H1 (cell line): ENCODE results near the gene ALPL. TPM values are rescaled to one million over a fixed set of nuclear protein-coding genes. Genes with fewer than 3 reads are reported as not detected.

Source experiments
- CTCF ChIA-PET: fragments of 300-600 bp; sonication (Branson Sonifier 250); formaldehyde crosslinking; loops from one replicate; lab custom pipeline; 2021; ENCODE audit not compliant: partially characterized antibody; lab: Charles Lee
- POLR2A ChIA-PET: fragments of 300-600 bp; sonication (Branson Sonifier 250); formaldehyde crosslinking; loops from one replicate; lab custom pipeline; 2021; ENCODE audit warnings: inconsistent platforms; ENCODE audit not compliant: partially characterized antibody; lab: Charles Lee
- DNase-seq, 2 experiments: peaks; one replicate each; pipeline versions ENCODE4 v3.0.0 to v3.0.0-alpha.2; 2010 to 2022; ENCODE audit warnings: low spot score in 2 of 2, low read depth in 1 of 2, mixed read lengths in 1 of 2
- FAIRE-seq: peaks from 2 replicates; lab custom pipeline; 2011; peaks lifted over from hg19 to GRCh38; lab: Jason Lieb, UNC
- H2AFZ ChIP-seq: 2 replicates; pipeline ENCODE4 v1.8.1; 2012; ENCODE audit warnings: low read length, inconsistent platforms
- H2AK5ac ChIP-seq: 2 replicates; pipeline ENCODE4 v1.6.1; 2013; ENCODE audit warnings: low read depth, low read length
- H2BK120ac ChIP-seq: replicated peaks from 2 replicates; pipeline ENCODE3; 2013; ENCODE audit warnings: low read depth, low read length, inconsistent platforms
- H2BK12ac ChIP-seq: 2 replicates; pipeline ENCODE4 v1.6.1; 2013; ENCODE audit warnings: low read depth, low read length
- H2BK15ac ChIP-seq: 2 replicates; pipeline ENCODE4 v1.6.1; 2013; ENCODE audit warnings: low read length
- H2BK20ac ChIP-seq: 2 replicates; pipeline ENCODE4 v1.6.1; 2013; ENCODE audit warnings: low read length
- H2BK5ac ChIP-seq: 2 replicates; pipeline ENCODE4 v1.6.1; 2013; ENCODE audit warnings: low read depth, low read length
- H3K14ac ChIP-seq: 2 replicates; pipeline ENCODE4 v1.6.1; 2013; ENCODE audit warnings: inconsistent platforms; ENCODE audit not compliant: insufficient read length
- H3K18ac ChIP-seq: 2 replicates; pipeline ENCODE4 v1.6.1; 2013; ENCODE audit warnings: low read length; ENCODE audit errors: extremely low read depth
- H3K23ac ChIP-seq: 2 replicates; pipeline ENCODE4 v1.6.1; 2013; ENCODE audit warnings: inconsistent platforms; ENCODE audit not compliant: insufficient read length
- H3K23me2 ChIP-seq: 2 replicates; pipeline ENCODE4 v1.6.1; 2013; ENCODE audit warnings: low read depth, low read length
- H3K27ac ChIP-seq: 2 replicates; pipeline ENCODE4 v1.6.1; 2011; ENCODE audit warnings: low read depth, low read length, inconsistent platforms
- H3K27me3 ChIP-seq, 4 experiments: replicated peaks in 1 of 4; 1 replicate in 1 of 4; 2 replicates in 3 of 4; pipeline versions ENCODE4 v1.6.1 to v1.8.1; 2011 to 2013; ENCODE audit warnings: low read length in 3 of 4, mild to moderate bottlenecking in 3 of 4, inconsistent platforms in 2 of 4, mixed read lengths in 2 of 4, moderate library complexity in 1 of 4; ENCODE audit not compliant: control insufficient read depth in 3 of 4, insufficient read depth in 3 of 4; ENCODE audit errors: extremely low read depth in 1 of 4
- H3K36me3 ChIP-seq, 4 experiments: 2 replicates each; pipeline versions ENCODE4 v1.6.1 to v1.8.1; 2011 to 2013; ENCODE audit warnings: mild to moderate bottlenecking in 4 of 4, low read length in 3 of 4, moderate library complexity in 2 of 4, control low read depth in 1 of 4, inconsistent platforms in 1 of 4; ENCODE audit not compliant: insufficient read depth in 4 of 4, control insufficient read depth in 2 of 4
- H3K4ac ChIP-seq: replicated peaks from 2 replicates; pipeline ENCODE3; 2013; ENCODE audit warnings: low read length, low read depth, mixed read lengths, inconsistent platforms; ENCODE audit not compliant: insufficient read length
- H3K4me1 ChIP-seq, 4 experiments: replicated peaks in 1 of 4; 1 replicate in 1 of 4; 2 replicates in 3 of 4; pipeline versions ENCODE4 v1.6.1 to v1.8.1; 2011 to 2013; ENCODE audit warnings: low read length in 3 of 4, inconsistent platforms in 2 of 4, mixed read lengths in 1 of 4; ENCODE audit not compliant: insufficient read depth in 4 of 4, control insufficient read depth in 3 of 4
- H3K4me2 ChIP-seq, 2 experiments: 2 replicates each; pipeline versions ENCODE4 v1.6.1 to v1.8.1; 2011 to 2013; ENCODE audit warnings: low read depth in 2 of 2, low read length in 2 of 2, control low read depth in 1 of 2, inconsistent platforms in 1 of 2, mild to moderate bottlenecking in 1 of 2; ENCODE audit not compliant: insufficient read depth in 1 of 2
- H3K4me3 ChIP-seq, 4 experiments: fragments of 200-600, 300-600 bp in 1 of 4; sonication (generic), shearing (Covaris generic), sonication (Bioruptor Twin) in 1 of 4; 2 replicates each; pipeline versions ENCODE4 v1.5.1 to v1.8.1; 2011 to 2016; ENCODE audit warnings: low read length in 4 of 4, low read depth in 3 of 4, control low read depth in 2 of 4, inconsistent platforms in 2 of 4, mild to moderate bottlenecking in 2 of 4, mixed read lengths in 1 of 4, moderate library complexity in 1 of 4; ENCODE audit not compliant: insufficient read depth in 2 of 4; ENCODE audit errors: extremely low read depth in 1 of 4
- H3K56ac ChIP-seq: replicated peaks from 2 replicates; pipeline ENCODE3; 2013; ENCODE audit warnings: low read depth, mild to moderate bottlenecking, mixed read lengths, low read length, inconsistent platforms; ENCODE audit not compliant: insufficient read length
- H3K79me1 ChIP-seq: 2 replicates; pipeline ENCODE4 v1.6.1; 2013; ENCODE audit warnings: low read depth, low read length, control low read depth
- H3K79me2 ChIP-seq, 2 experiments: 2 replicates each; pipeline versions ENCODE4 v1.6.1 to v1.8.1; 2012 to 2013; ENCODE audit warnings: low read length in 2 of 2, mild to moderate bottlenecking in 2 of 2, inconsistent platforms in 1 of 2; ENCODE audit not compliant: insufficient read depth in 2 of 2, control insufficient read depth in 1 of 2
- H3K9ac ChIP-seq, 4 experiments: replicated peaks in 1 of 4; 1 replicate in 1 of 4; 2 replicates in 3 of 4; pipeline versions ENCODE4 v1.6.1 to v1.8.1; 2011 to 2013; ENCODE audit warnings: low read depth in 3 of 4, low read length in 3 of 4, control low read depth in 2 of 4, mild to moderate bottlenecking in 2 of 4, moderate library complexity in 2 of 4, inconsistent platforms in 1 of 4; ENCODE audit errors: extremely low read depth in 1 of 4
- H3K9me3 ChIP-seq, 2 experiments: 2 replicates each; pipeline versions ENCODE4 v1.6.1 to v1.8.1; 2012 to 2013; ENCODE audit warnings: mild to moderate bottlenecking in 2 of 2, moderate library complexity in 2 of 2, control low read depth in 1 of 2, inconsistent platforms in 1 of 2, low read depth in 1 of 2, low read length in 1 of 2, mixed read lengths in 1 of 2; ENCODE audit not compliant: insufficient read depth in 2 of 2
- H4K20me1 ChIP-seq, 2 experiments: replicated peaks in 1 of 2; 2 replicates each; pipeline versions ENCODE3 to v1.8.1; 2011 to 2013; ENCODE audit warnings: inconsistent platforms in 2 of 2, low read length in 2 of 2, mild to moderate bottlenecking in 1 of 2; ENCODE audit not compliant: insufficient read depth in 2 of 2, control insufficient read depth in 1 of 2
- H4K5ac ChIP-seq: 2 replicates; pipeline ENCODE4 v1.6.1; 2013; ENCODE audit warnings: low read length, low read depth, mixed read lengths, inconsistent platforms; ENCODE audit not compliant: insufficient read length
- H4K8ac ChIP-seq: 2 replicates; pipeline ENCODE4 v1.8.0; 2013; ENCODE audit warnings: mild to moderate bottlenecking, moderate library complexity, low read length, inconsistent platforms; ENCODE audit not compliant: insufficient read depth; ENCODE audit errors: extremely low read depth
- H4K91ac ChIP-seq: replicated peaks from 2 replicates; pipeline ENCODE3; 2013; ENCODE audit warnings: low read length, mixed read lengths, inconsistent platforms; ENCODE audit not compliant: insufficient read length
- CHD2 ChIP-seq: IDR thresholded peaks from 2 replicates; pipeline ENCODE4 v1.6.1; 2012; ENCODE audit warnings: low read length, improper control_type of control experiment
- EP300 ChIP-seq, 2 experiments: IDR thresholded peaks; 1 replicate in 1 of 2; 2 replicates in 1 of 2; pipeline ENCODE4 v1.6.1; 2011 to 2012; ENCODE audit warnings: low read depth in 2 of 2, low read length in 2 of 2, mild to moderate bottlenecking in 2 of 2, borderline replicate concordance in 1 of 2, inconsistent platforms in 1 of 2, moderate library complexity in 1 of 2
- KDM1A ChIP-seq: fragments of 200-600, 300-600 bp; sonication (generic); IDR thresholded peaks from 2 replicates; pipeline ENCODE4 v1.7.1; 2016; ENCODE audit warnings: mild to moderate bottlenecking, low read length, borderline replicate concordance
- KDM4A ChIP-seq: IDR thresholded peaks from one replicate; pipeline ENCODE4 v1.7.1; 2012; ENCODE audit warnings: low read depth, mild to moderate bottlenecking, moderate library complexity, low read length, inconsistent platforms; ENCODE audit not compliant: severe bottlenecking
- TAF7 ChIP-seq: optimal IDR thresholded peaks from 2 replicates; pipeline ENCODE3; 2011; ENCODE audit warnings: low read depth, mild to moderate bottlenecking, inconsistent platforms, low read length, moderate library complexity, borderline replicate concordance
- TEAD4 ChIP-seq: IDR thresholded peaks from 2 replicates; pipeline ENCODE4 v1.6.1; 2012; ENCODE audit warnings: low read depth, low read length, inconsistent platforms, mixed read lengths
- WGBS, 2 experiments: shearing (Covaris generic) in 1 of 2; methylation state at CpG; one replicate each; pipeline versions ENCODE4 v1.1.6 to v1.1.7; 2013 to 2015; ENCODE audit warnings: low lambda C conversion rate in 2 of 2, mixed read lengths in 2 of 2, inconsistent platforms in 1 of 2, low coverage in 1 of 2, missing lambda C conversion rate in 1 of 2; ENCODE audit not compliant: insufficient replicate concordance in 2 of 2, insufficient coverage in 1 of 2, insufficient read length in 1 of 2; ENCODE audit errors: extremely low coverage in 1 of 2, missing lambda C conversion rate in 1 of 2; 5-methylcytosine and 5-hydroxymethylcytosine counted together
- polyA plus RNA-seq, 7 experiments: library from polyadenylated mRNA; depleted of rRNA in 3 of 7; stranded (reverse) in 5 of 7; unstranded in 2 of 7; fragments of >200 nt in 5 of 7; fragments of 200-250 nt in 2 of 7; gene quantifications; 1 replicate in 5 of 7; 2 replicates in 1 of 7; 4 replicates in 1 of 7; pipeline versions ENCODE4 v1.2.1 to v1.2.3, GENCODE V29; 2011 to 2013; ENCODE audit warnings: missing spikeins in 2 of 7, mixed read lengths in 2 of 7
- total RNA-seq: library from RNA; stranded (reverse); fragmentation: NEBNext Ultra II Directional; extraction: Animal tissue kit (Norgen Biotek cat#: 25700); gene quantifications from 2 replicates; pipeline ENCODE4 v1.2.1, GENCODE V29; 2021
- TF ChIP-seq, protein P1 (sequence below), 3 experiments: IDR thresholded peaks; 1 replicate in 2 of 3; 2 replicates in 1 of 3; pipeline versions ENCODE4 v1.5.1 to v1.6.1; 2011; ENCODE audit warnings: low read length in 3 of 3, mild to moderate bottlenecking in 3 of 3, inconsistent platforms in 2 of 3, low read depth in 1 of 3, moderate library complexity in 1 of 3; ENCODE audit not compliant: insufficient read depth in 1 of 3; ENCODE audit errors: control extremely low read depth in 1 of 3

The ALPL gene
- total and polyA plus RNA-seq, 2 of the 8 experiments (the other 6 are each of a cell fraction or from before 2014, with no cell fraction given), result 175 to 362 TPM

DNA sequence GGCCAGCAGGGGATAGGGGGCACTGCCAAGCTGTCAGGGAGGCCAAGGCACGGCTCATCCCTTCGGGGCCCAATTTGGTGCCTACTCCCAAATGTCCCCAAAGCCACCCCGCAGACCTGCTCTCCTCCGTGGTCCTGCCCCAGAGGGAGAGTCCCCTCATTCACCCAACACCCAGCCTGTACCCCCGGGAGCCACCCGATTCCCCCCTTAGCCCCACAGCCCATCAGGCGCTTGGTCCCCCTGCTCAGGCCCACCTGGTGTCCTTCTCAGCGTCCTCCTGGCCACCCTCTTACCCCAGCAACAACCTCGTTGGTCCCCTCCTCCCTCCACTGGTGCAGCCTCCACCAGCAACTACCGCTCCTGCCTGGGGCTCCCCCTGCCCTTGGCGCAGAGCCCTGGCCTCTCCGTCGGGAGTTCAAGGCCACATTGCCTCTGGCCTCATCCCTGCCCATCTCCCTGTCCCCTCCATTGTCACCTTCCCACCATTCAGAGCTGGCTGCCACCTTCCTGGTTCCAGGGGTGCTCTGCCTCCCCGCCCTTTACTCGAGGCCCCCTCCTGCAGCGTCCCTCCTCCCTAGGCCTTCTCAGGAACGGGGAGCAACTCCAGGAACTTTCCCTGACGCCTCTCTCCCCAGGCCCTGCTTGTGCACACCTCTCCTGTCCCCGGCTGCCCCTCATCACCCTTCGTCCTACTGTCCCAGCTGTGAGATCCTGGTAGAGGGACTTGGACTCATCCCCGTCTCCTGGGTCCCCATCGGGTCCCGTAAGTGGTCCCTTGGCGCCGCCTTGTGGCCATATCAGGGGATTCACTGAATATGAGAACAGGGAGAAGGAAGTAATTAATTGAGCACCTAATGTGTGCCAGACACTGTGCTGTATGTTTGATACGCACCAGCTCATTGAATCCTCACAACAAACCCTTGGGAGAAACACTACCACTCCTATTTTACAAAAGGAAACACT is 86.0 kb downstream of the ALPL start:
- POLR2A ChIA-PET, result interaction anchor here (0.8 to 1.0 kb wide), 2 partner anchors 20 to 25 kb away, joined by 3 read pairs; no protein-coding TSS in a partner anchor
- H3K9me3 ChIP-seq, result no peaks in the 10 kb centered on the region
- CTCF ChIA-PET, result interaction anchor here (0.6 to 6.7 kb wide), 41 partner anchors 9 to 377 kb away, joined by 3 to 63 read pairs (median 5); partner anchors contain the start of gene ALPL
- H4K91ac ChIP-seq, result peak overlapping the region; percentile 1
- DNase-seq (peak in 1 of 2 experiments; percentile 93), FAIRE-seq (peak; percentile 82)
- peaks cover 0 to 1% of the 10 kb centered on the region in 2 experiments for H4K20me1 ChIP-seq
- peaks cover 5 to 14% (median 10%) of the 10 kb centered on the region in 4 experiments; a peak in 6 of 7 replicates for H3K4me1 ChIP-seq
- no peak overlapping the region for H3K9ac ChIP-seq
- H3K4me2 ChIP-seq, result no peak overlapping the region
- no peak overlapping the region for H3K4me3 ChIP-seq
- WGBS, 2 experiments, result 61% methylated on average over 19 of the region's 26 CpGs; no CpG with 5 or more reads in 1 of the 2 experiments
- H3K4ac ChIP-seq, result no peak overlapping the region
- no peak overlapping the region for H3K56ac ChIP-seq
- peak overlapping the region; percentile 22; the same call in 1 of the 2 replicates for H4K8ac ChIP-seq
- H2AFZ ChIP-seq, result no peak overlapping the region
- H3K14ac ChIP-seq, result no peak overlapping the region
- 0 out of 7 replicates have a peak, but pooled peaks cover 0 to 2% (median 0%) of the 10 kb centered on the region in 4 experiments for H3K27me3 ChIP-seq
- H2BK20ac ChIP-seq, result no peak overlapping the region
- H2AK5ac ChIP-seq, result no peak overlapping the region
- H3K36me3 ChIP-seq, result no peaks in the 10 kb centered on the region
- H3K23ac ChIP-seq, result no peak overlapping the region
- H2BK120ac ChIP-seq, result no peak overlapping the region
- H3K79me1 ChIP-seq, result no peaks in the 10 kb centered on the region
- 0 out of 2 replicates have a peak overlapping the region, but pooled peaks have one; percentile 50 for H2BK12ac ChIP-seq
- H3K18ac ChIP-seq, result no peak overlapping the region; the same call in 1 of the 2 replicates
- H3K79me2 ChIP-seq, result no peaks in the 10 kb centered on the region
- H3K23me2 ChIP-seq, result no peaks in the 10 kb centered on the region
- no peak overlapping the region for H2BK5ac ChIP-seq
- no peak overlapping the region for H2BK15ac ChIP-seq
- no peak overlapping the region for H4K5ac ChIP-seq
- no peak overlapping the region for H3K27ac ChIP-seq
- TF ChIP-seq TAF7 (peak; percentile 56), KDM4A (no peak), KDM1A (peak; percentile 55; the same call in 1 of the 2 replicates), EP300 (IDR thresholded peaks at IDR 0.05; ENCODE audit: borderline replicate concordance in 1 of 2, low read depth in 2 of 2, low read length in 2 of 2) (no peak), CHD2 (no peak), TEAD4 (no peak)
- TF ChIP-seq, protein P1, sequence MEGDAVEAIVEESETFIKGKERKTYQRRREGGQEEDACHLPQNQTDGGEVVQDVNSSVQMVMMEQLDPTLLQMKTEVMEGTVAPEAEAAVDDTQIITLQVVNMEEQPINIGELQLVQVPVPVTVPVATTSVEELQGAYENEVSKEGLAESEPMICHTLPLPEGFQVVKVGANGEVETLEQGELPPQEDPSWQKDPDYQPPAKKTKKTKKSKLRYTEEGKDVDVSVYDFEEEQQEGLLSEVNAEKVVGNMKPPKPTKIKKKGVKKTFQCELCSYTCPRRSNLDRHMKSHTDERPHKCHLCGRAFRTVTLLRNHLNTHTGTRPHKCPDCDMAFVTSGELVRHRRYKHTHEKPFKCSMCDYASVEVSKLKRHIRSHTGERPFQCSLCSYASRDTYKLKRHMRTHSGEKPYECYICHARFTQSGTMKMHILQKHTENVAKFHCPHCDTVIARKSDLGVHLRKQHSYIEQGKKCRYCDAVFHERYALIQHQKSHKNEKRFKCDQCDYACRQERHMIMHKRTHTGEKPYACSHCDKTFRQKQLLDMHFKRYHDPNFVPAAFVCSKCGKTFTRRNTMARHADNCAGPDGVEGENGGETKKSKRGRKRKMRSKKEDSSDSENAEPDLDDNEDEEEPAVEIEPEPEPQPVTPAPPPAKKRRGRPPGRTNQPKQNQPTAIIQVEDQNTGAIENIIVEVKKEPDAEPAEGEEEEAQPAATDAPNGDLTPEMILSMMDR (IDR thresholded peaks at IDR 0.05; ENCODE audit: control extremely low read depth in 1 of 3, insufficient read depth in 1 of 3, low read depth in 1 of 3, low read length in 3 of 3), result peak in 2 of 3 experiments; percentile 90 to 94; a peak in 3 of 4 replicates
